ENCODE data around the gene SLC41A3.
"Not testable (repeated sequence)": the region's sequence is repeated elsewhere in the genome, so short reads cannot be mapped to it uniquely, and the experiment has no call there.

SLC41A3 gene

GRCh38 chr3:126102011-126102410, 18.1 kb upstream of the SLC41A3 start:
- no peak for TF ChIP-seq CTCF (IDR thresholded peaks at IDR 0.05; ENCODE audit: low read depth, low read length, missing control alignments)
- DNase-seq (ENCODE audit: extremely low read depth, low read depth) = no peak
- no peak overlapping the region for H3K4me3 ChIP-seq (replicated peaks; ENCODE audit: low read depth, low read length)

- no peak overlapping the region for H3K4me3 ChIP-seq (replicated peaks; ENCODE audit: low read depth, low read length)
- no peak for DNase-seq (ENCODE audit: extremely low read depth, low read depth)
- no peak for TF ChIP-seq CTCF (IDR thresholded peaks at IDR 0.05; ENCODE audit: low read depth, low read length, missing control alignments)
These were observed 17.6 kb upstream of the SLC41A3 start for GRCh38 chr3:126101521-126101982.

- no peak for TF ChIP-seq CTCF (IDR thresholded peaks at IDR 0.05; ENCODE audit: low read depth, low read length, missing control alignments)
- no peak overlapping the region for H3K4me3 ChIP-seq (replicated peaks; ENCODE audit: low read depth, low read length)
- no peak for DNase-seq (ENCODE audit: extremely low read depth, low read depth)
These were observed 16.8 kb upstream of the SLC41A3 start for GRCh38 chr3:126100634-126101301.

- H3K4me3 ChIP-seq (replicated peaks; ENCODE audit: low read depth, low read length) = no peak overlapping the region
- TF ChIP-seq CTCF (IDR thresholded peaks at IDR 0.05; ENCODE audit: low read depth, low read length, missing control alignments) = no peak
- no peak for DNase-seq (ENCODE audit: extremely low read depth, low read depth)
These were observed 16.3 kb upstream of the SLC41A3 start for GRCh38 chr3:126100269-126100633.

GRCh38 chr3:126098391-126098858, 14.5 kb upstream of the SLC41A3 start:
- no peak for DNase-seq (ENCODE audit: extremely low read depth, low read depth)
- TF ChIP-seq CTCF (IDR thresholded peaks at IDR 0.05; ENCODE audit: low read depth, low read length, missing control alignments) = no peak
- no peak overlapping the region for H3K4me3 ChIP-seq (replicated peaks; ENCODE audit: low read depth, low read length)

- H3K4me3 ChIP-seq (replicated peaks; ENCODE audit: low read depth, low read length) = no peak overlapping the region
- TF ChIP-seq CTCF (IDR thresholded peaks at IDR 0.05; ENCODE audit: low read depth, low read length, missing control alignments) = no peak
- DNase-seq (ENCODE audit: extremely low read depth, low read depth) = no peak
These were observed 13.9 kb upstream of the SLC41A3 start for GRCh38 chr3:126097801-126098200.

GRCh38 chr3:126096274-126096673, 12.3 kb upstream of the SLC41A3 start:
- not testable (repeated sequence) for H3K4me3 ChIP-seq (replicated peaks; ENCODE audit: low read depth, low read length); DNase-seq (ENCODE audit: extremely low read depth, low read depth)

- not testable (repeated sequence) for DNase-seq (ENCODE audit: extremely low read depth, low read depth); H3K4me3 ChIP-seq (replicated peaks; ENCODE audit: low read depth, low read length)
These were observed 8.2 kb upstream of the SLC41A3 start for GRCh38 chr3:126092128-126092527.
